Activated naive CD4-positive, alpha-beta T cell treated with Interleukin-2 at 50 U/mL for 16 hours (primary cell): ENCODE data around the gene ADAM33.
A peak's percentile ranks its signal among the peaks of the same experiment; 100 is the strongest.

Source experiments
- DNase-seq: peaks from one replicate; pipeline ENCODE4 v3.0.0-alpha.2; 2020

Gene ADAM33, protein sequence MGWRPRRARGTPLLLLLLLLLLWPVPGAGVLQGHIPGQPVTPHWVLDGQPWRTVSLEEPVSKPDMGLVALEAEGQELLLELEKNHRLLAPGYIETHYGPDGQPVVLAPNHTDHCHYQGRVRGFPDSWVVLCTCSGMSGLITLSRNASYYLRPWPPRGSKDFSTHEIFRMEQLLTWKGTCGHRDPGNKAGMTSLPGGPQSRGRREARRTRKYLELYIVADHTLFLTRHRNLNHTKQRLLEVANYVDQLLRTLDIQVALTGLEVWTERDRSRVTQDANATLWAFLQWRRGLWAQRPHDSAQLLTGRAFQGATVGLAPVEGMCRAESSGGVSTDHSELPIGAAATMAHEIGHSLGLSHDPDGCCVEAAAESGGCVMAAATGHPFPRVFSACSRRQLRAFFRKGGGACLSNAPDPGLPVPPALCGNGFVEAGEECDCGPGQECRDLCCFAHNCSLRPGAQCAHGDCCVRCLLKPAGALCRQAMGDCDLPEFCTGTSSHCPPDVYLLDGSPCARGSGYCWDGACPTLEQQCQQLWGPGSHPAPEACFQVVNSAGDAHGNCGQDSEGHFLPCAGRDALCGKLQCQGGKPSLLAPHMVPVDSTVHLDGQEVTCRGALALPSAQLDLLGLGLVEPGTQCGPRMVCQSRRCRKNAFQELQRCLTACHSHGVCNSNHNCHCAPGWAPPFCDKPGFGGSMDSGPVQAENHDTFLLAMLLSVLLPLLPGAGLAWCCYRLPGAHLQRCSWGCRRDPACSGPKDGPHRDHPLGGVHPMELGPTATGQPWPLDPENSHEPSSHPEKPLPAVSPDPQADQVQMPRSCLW

DNA sequence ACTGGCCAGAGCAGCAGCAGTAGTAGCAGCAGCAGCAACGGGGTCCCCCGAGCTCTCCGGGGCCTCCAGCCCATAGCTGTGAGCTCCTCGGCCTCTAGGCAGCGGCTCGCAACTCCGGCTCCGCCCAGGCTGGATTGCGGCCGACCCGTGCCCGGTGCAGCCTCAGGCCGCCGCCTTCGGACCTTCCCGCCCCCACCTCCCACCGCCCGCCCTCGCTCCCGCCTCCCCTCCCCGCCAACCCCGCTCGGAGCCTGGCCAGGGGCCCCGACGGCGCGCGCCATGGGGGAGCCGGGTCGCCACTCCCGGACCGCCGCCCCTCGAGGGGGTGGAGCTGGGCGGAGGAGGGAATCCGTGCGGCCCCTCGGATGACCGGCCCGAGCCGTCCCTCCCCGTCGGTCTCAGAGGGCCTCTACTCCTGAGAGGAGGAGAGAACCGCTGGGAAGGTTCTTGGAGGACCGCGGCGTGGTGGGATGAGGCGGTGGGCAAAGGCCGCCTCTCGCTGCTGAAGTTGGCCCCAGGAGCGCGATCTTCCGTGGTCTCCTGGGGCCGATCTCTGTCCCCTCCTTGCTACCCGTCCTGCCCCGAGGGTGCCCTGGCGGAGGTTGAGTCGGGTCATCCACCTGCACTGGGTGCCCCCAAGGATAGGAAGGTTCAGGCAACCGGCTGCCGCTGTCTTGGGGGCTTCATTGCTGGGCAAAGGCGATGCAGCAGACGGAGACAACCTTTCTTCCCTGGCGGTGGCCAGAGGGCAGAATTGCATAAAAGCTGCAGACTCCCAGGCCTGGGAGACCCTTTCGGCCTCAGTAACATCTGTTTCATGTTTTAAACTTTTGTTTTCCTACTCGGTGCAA, at the start of gene ADAM33:
TSS of gene ADAM33 (minus strand) at position 80 of the 851 bp plus-strand sequence. CDS start at position 74, 6 bp downstream.
- no peak for DNase-seq

DNA sequence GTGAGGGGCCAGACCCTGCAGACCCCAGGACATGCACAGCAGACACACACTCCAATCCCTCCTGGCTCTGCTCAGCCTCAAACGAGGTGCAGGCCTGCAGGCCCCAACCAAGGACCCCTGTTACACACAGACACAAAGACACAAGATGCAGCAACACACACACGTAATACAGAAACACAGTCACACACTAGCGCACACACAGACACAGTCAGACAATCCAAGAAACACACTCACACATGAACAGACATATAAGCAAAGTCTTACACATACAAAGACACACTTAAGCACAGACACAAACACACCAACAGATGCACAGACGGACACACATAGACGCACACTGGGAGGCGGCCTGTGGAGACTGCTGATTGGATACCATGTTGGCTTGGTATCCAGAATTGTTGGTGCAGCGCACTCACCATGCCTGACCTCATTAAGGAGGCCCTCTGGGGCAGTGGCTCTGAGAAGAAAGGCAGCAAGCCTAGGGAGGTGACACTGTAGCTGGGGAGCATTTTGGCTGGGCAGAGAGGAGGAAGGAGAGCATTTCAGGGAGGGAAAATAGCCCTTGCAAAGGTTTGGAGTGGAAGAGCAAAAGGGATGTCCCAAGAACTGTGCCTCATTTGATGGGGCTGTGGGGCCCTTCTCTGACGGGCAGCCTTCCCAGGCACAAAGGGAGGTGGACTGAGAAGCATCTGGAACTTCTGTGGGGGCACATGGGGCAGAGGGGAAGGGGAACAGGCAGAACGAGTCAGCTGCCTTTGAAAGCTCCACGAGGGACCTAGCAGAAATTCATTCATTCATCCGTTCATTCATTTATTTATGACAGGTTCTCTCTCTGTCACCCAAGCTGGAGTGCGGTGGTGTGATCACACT, 49.2 kb upstream of the ADAM33 start:
- no peak for DNase-seq

DNA sequence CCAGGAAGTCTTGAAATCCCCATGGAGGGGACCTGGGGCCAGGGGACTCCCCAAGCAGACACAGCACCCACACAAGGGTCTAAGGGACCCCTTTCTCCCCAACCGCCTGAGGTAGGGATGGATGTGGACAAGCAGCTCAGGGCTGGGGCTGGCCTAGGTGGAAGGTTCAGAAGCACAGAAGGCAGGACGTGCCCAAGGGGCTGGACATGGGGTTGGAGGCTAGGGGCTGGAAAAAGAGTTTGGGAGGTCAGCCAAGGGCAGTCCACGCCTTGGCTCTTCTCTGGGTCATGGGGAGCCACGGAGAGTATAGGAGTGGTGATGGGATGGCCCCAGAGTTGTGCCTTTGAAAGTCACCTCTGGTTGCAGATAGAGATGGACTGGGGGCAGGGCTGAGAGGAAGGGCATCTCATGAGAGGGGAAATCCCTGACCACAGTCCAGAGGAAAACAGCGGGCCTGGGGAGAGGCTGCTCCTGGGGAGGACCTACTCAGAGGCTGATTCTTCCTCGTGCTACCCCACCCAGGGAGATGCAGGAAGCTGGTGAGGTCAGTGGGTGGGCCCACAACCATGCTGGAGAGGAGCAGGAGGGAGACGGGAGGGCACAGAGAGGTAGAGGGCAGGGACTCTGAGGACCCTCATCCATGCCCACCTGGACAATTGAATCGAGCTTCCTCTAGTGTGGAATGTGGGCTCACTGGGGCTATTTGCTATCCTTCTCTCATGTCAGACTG, 48.2 kb upstream of the ADAM33 start:
- DNase-seq, result no peak

DNA sequence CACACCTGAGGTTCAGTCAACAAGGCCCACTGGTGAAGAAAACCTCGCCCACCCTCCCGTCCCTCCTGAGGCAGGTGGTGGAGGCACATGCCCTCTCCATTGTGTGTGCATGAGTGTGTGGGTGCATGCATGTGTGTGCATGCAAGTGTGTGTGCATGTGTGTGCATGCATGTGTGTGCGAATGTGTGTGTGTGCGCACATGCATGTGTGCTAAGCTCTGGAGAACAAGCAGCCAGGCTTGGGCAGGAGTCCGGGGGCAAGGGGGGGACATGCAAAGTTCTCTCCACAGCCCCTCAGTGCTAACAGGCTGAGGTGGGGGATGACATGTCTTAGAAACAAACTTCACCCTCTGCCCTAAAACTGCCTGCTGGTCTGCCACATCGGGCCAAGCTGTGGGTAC, 47.6 kb upstream of the ADAM33 start:
- no peak for DNase-seq

DNA sequence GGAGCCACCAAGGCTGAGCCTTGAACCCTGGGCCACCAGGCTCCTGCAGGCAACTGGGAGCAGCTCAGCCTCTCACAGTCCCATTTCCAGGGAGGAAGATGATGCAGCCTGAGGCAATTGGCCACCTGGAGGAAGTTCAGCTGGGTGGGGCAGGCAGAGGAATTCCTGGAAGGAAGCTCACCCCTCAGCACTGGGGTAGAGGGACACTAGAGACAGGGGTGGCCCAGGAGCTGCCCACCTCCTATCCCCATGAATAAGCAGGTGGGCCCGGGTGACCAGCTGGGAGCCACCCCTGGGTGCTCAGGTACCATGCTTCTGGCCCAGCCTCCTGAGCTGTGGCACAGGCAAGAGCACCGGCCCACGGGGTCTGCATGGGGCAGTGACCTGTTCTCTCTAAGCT, 47.1 kb upstream of the ADAM33 start:
- no peak for DNase-seq

DNA sequence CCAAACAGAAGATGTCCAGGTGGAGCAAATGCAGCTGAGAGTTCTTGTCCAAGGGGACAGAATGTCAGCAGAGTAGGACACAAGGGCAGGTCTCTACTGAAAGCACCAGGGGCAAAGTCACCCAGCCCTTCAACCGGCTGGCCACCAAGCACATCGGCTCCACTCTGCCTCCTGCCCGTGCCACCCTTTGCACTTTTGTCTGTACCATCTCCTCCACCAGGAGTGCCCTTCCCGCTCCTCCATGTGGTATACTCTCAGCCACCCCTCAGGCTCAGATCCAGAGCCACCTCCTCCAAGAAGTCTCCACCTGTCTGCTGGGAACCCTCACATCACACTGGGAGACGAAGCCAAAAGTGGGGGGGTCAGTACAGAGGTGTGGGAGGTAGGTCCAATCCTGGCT, 46.5 kb upstream of the ADAM33 start:
- no peak for DNase-seq

DNA sequence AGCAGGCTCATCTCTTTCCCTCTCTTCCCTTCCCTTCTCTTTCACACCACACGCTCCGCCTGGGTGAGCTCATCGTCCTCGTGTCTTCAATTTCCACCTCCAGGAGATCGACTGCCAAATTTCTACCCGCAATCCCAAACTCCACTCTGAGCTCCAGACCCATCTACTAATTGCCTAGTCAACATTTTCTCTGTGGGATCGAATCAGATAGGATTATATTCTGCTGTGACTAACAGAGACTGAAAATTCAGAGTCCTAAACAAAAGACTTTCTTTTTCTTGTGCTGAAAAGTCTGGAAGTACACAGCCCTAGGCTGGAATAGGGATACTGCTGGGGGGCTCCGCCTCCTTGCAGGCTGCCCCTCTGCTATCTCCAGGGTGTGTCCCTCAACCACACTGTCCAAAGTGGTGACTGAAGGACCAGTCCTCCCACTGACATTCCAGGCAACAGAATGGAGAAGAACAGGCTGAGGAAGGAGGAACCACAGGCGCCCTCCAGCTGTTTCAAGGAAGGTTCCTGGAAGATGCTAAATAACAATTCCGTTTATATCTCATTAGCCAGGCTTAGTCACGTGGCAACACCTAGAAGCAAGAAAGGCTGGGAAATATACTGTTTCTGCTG, 45.7 kb upstream of the ADAM33 start:
- DNase-seq, result no peak

DNA sequence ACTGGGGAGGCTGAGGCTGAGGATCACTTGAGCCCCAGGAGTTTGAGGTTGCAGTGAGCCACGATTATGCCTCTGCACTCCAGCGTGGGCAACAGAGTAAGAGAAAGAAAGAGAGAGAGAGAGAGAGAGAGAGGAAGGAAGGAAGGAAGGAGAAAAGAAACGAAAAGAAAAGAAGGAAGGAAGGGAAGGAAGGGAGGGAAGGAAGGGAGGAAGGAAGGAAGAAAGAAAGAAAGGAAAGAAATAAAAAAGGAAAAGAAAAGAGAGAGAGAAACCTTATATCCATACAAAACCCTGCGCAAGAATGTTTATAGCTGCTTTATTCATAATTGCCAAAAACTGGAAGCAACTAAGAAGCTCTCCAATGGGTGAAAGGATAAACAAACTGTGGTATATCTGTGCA, 42.5 kb upstream of the ADAM33 start:
- no peak for DNase-seq

DNA sequence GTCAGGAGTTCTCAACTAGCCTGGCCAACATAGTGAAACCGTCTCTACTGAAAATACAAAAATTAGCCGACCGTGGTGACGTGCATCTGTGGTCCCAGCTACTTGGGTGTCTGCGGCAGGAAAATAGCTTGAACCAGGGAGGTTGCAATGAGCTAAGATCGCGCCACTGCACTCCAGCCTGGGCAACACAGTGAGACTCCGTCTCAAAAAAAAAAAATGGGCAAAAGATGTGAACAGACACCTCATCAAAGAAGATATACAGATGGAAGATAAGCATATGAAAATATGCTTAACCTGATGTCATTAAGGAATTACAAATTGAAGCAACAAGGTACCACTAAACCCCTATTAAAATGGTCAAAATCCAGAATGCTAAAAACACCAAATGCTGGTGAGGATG, 41.5 kb upstream of the ADAM33 start:
- no peak for DNase-seq

DNA sequence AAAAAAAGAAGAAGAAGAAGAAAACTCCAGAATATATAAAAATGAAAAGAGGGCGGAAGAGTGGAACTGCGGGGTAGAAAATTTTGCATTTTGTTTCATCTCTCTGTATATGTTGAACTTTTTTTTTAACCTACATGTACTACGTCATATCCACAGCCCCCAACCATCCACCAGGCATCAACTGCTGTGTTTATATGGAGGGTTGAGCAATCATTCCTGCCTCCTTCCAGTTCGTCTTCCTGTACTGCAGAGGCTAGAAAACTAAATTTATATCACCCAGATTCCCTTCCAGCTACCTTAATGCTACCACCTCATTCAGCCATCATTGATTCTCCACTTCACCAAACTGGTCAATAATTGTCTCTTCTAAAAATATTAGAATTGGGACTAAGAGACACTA, 40.1 kb upstream of the ADAM33 start:
- no peak for DNase-seq

DNA sequence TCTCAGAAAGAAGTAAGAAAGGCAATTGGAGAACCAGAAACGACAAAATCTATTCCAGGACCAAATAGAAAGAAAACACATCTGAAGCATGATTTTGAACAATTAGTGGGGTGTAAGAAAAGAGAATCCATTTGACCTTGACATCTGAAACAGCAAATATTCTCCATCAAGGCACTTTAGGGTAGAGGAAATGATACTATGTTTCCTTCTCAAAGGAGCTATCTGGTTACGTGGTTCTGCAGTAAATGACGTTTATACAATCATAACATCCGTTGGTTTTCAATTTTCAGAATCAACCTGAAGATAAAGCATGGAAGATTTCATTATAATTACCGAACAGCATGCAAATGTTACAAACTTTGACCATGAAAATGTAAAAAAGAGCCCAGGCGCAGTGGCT, 38.8 kb upstream of the ADAM33 start:
- no peak for DNase-seq

DNA sequence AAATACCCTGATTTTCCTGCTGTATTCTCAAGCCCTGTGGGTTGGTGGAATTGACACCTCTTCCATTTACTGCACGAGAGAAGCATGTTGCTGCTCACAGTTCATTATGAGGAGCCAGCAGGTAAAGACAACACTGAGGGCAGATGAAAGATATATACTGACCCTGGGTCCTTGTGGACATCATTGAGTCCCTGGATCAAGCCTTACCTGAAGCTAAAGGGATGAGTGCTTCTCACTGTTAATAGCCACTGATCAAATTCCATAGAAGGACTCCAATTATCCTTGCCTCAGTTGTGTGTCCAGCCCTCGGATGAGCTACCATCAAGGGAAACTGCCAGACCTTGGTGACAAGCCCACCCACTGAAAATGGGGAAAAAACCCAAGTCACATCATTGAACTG, 38.3 kb upstream of the ADAM33 start:
- no peak for DNase-seq

DNA sequence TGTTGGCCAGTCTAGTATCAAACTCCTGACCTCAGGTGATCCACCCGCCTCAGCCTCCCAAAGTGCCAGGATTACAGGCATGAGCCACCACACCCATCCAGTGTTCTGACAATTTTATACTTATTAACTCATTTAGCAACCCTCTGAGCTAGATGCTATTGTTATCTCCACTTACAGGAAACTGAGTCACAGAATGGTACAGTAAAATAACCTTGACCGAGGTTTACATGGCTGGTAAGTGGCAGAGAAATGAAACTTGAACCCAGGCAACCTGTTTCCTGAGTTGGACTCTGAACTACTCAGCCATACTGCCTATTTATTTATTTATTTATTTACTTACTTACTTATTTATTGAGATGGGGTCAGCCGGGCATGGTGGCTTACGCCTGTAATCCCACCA, 37.2 kb upstream of the ADAM33 start:
- no peak for DNase-seq

DNA sequence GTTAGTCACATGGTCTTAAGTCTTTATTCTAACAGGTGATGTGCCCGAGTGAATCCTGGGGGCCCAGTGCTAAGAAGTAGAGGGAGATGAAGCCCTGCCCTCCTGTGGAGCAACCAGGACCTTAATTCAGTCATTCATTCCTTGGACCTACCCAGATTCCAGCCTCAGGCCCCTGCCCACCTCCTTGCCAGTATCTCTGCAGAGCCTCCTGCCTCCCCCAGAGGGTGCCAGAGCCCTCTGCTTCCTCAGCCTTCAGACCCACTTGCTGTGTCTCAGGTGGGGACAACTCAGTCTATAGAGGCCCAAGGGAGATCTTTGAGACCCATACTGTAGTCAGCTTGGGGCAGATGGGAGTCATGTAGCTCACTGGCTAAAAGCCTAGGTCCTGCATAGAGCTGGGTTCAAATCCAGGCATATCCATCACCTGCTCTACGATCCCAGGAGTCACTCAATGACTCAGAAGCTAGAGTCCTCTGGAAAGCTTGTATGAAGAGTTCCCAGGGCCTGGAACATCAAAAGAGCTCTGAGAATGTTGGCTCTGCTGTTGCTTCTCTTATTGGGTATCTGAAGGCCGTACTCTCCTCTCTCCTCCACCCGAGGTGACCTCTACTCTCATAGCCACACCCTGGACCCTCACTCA, 34.5 kb upstream of the ADAM33 start:
- peak; percentile 14 for DNase-seq

DNA sequence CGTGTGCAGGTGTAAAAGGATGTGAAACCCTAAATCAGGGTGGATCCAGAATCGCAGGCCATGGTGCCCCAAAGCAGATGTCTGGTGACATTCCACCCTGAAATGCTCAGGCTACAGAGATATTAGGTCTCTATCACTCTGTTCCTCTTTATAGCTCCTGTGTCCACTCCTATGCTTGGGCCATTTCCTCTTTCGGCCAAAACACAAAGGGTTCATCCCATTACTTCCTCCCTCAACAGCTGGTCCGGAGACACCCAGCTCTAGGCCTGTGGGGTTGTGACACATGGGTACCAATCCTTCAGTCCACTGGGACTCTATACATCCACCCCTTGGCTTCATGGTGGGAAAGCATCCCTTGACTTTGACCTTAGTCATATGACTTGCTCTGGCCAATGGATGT, 32.3 kb upstream of the ADAM33 start:
- DNase-seq, result no peak

DNA sequence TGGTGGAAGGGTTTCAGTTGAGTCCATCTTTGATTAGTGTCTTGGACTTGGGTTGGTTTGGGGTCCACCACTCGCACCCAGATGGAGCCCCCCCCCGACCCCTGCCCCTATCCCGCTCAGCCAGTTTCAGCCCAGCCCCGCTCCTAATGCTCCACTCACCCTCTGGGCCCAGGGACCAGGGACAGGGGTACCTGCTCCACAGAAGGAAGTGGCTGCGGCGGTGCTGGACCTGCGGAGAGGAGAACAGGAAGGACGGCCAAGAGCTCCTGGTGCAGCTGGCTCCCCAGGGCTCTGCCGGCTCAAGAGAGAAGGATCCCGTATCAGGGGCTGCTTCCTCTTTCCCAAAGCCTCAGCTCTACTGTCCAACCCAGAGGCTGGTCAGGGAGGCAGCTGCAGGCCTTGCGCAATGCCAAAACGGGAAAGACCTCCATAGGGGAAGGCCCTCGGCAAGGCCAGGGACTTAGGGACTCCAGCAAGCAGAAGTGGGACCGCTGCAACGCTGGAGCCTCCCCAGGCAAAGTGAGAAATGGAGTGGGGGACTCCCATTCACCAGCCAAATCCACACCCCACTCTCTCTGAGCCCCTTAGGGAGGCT, 30.6 kb upstream of the ADAM33 start, which contains the start of gene SIGLEC1:
TSS of gene SIGLEC1 (minus strand) at position 322 of the 595 bp plus-strand sequence. CDS start 5,472 bp downstream, outside the sequence.
- DNase-seq, result no peak

DNA sequence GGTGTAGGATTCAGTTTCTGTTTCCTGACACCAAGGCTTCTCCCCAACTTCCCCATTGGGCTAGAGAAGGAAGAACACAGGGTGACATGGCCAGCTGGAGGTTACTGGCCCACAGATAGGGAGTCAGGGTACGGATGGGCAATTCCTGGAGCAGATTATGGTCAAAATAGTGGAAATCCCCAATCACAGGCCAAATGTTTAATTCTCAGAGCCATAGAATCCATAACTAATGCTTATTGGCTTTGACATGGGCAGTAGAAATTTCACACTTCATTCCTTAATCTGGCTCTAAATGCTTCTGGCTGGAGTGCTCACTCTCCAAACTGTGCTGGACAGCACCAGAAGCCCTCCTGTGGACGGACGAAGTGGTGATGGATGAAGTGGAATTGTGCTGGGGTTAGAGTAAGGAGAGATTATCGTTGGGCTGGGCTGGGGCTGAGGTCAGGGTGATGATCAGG, 29.7 kb upstream of the ADAM33 start:
- DNase-seq, result no peak

DNA sequence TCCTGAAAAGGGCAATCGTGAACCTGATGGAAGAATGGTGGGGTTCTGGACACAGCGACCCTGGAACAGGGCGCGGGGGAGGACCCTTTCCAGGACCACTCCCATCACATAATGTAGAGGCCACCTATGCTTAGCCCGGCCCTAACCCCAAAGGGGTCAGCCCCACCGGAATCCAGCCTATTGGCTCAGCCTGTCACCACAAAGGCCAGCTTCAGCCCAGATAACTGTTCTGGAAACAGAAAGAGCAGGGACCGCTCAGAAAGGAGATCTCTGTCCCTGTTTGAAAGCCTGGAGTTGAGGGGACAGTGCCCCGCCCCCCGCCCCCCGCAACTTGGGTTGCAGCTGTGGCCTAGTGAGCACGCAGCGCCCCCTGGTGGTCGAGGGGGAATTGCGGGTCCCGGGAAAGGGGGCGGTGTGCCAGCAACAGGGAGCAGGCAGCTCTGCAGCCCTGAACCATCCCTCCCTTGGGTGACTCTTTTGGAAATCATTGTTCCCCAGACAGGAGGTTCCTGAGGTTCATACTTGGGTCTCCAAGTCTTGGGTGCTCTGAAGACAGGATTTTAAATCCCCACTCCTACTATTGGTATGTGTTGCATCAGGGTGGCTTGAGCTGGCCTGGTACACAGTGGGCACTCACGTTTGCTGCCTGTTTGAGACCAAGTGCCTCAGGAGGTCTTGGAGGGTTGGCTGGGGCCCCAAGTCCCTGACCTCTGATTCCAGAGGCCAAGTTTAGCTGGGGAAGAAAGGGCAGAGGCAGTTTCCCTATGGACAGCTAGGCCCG, 29.1 kb upstream of the ADAM33 start:
- peak; percentile 77 for DNase-seq

DNA sequence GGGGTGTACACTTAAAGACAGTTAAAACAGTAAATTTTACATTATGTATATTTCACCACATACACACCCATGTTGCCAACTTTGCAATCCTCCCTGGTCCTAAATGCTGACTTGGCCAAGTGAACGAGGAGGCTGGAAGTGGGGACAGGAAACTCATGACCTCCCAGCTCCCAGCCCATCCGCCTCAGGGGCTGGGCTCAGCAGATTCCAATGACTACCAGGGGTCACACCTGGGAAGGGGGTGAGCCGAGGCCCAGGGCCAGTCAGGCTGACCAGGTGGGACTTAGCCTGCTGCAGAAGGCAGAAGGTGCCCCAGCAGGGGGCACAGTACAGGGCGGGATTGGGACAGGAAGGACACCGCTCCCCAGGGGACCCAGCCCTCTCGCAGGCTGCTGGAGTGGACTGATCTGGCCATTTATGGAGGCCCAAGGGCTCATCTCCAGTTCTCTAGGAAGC, 28.2 kb upstream of the ADAM33 start:
- no peak for DNase-seq
